GM19467 (cell line): ENCODE data around the gene TBC1D2B.
"Not testable (repeated sequence)": the region's sequence is repeated elsewhere in the genome, so short reads cannot be mapped to it uniquely, and the experiment has no call there.

ENCODE experiments used
- ATAC-seq: cut with Tn5 transposase; IDR thresholded peaks from one replicate; pipeline ENCODE4 v1.9.1; 2021; ENCODE audit warnings: mild to moderate bottlenecking, moderate library complexity; ENCODE audit not compliant: unreplicated experiment

Gene TBC1D2B

DNA sequence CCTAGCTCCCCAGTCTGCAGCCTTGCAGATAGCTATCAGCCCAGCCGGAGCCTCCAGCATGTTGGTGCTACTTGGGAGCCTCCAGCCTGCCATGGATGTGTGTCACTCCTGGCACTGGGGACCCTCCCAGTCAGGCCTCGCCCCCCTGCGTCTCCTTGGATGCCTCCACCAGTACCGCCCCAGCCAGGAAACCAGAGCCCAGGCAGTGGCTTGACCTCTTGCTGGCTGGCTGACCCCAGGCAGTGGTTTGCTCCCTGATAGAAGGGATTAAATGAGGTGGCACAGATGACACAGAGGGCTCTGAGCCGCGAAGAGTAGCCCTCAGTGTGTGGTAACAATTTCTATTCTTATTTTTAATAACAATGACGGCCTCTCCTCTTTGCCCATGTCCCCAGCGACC, 98.4 kb downstream of the TBC1D2B start:
- not testable (repeated sequence) for ATAC-seq

DNA sequence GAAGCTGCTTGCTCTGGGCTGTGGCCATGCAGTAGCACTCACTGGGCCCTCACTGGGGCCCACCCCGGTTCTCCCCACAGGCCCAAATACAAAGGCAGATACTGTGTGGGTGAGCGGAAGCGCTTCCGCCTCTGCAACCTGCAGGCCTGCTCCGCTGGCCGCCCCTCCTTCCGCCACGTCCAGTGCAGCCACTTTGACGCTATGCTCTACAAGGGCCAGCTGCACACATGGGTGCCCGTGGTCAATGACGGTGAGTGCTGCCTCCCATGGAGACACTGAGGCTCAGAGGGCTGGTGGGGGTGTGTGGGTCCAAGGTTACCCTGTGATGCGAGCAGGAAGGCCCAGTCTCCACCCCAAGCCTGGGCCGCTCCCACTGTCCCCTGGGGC, 98.8 kb downstream of the TBC1D2B start:
- not testable (repeated sequence) for ATAC-seq

DNA sequence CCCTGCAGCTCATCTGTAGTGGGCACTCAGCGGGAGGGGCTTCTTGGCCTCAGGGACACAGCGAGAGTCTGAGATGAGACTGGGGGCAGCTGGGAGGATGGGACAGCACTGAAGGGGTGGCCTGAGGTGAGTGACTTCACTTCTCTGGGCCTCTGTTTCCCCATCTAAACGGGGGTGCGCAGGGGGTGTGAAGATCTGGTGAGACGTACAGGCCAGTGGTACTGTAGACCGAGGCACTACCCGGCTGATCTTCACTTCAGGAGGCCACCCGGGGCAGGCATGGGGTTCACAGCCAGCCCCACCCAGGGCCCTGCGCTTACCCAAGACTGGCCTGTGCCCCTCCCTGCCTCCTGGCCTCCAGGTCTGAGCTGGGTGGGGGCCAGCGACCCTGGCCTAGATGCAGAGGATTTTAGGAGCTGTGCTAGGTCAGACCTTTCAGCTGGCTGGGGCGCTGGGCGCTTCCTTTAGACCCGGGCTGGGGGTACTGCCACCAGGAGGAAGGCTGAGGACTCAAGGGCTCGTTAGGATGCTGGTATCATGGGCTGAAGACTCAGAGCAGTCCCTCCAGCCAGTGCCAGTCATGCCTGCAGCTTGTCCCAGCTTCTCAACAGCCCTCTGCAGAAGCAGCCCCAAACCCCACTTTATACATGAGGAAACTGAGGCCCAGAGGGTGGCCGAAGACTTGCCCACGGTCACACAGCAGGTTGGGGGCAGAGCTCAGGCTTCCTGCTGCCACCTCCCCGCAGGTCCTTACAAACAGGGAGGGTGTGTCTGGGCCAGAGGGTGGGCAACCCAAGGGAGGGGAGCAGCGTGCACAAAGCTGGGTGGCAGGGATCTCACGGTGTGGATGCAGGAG, 99.4 kb downstream of the TBC1D2B start:
- not testable (repeated sequence) for ATAC-seq

DNA sequence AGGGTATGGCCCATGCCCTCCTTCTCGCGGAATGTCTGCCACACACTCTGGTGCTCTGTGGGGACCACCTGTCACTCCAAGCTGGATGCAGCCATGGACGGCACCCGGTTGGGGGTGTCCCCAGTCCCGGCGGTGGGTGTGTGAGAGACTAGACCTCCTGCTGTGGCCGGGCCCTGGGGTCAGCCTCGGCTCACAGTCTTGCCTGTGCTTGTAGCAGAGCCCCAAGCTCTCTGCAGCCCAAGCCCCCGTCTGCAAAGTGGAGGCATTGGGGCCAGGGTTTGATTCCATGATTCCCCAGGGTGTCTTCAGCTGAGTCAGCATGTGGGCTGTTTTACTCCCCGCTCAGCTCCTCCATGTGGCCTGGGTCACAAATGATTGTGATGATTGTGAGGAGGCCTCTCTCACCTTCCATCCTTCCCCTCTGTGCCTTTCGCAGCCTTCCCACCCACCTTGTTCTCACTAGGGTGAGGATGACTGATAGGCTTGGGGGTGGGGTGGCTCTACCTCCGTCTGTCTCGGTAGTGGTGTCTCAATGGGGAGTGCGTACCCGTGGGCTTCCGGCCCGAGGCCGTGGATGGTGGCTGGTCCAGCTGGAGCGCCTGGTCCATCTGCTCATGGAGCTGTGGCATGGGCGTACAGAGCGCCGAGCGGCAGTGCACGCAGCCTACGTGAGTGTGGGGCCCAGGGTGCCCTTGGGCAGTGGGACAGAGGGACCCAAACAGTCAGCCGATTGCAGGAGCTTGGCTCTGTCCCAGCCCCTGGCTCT, 100.6 kb downstream of the TBC1D2B start:
- ATAC-seq = not testable (repeated sequence)

DNA sequence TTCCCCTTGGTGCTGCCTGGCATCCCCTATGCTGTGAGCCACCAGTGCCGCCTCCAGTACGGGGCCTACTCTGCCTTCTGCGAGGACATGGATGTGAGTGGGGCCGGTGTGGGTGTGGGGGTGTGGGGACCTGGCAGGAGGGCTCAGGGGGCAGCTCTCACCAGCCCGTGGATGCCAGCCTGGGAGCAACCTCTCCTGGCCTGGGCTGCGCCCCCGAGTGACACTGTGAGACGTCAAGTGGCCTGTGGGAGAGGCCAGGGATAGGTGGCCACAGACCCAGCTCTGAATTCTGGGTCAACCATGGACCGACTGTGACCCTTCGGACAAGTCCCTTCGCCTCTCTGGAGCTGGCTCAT, 101.4 kb downstream of the TBC1D2B start:
- ATAC-seq = not testable (repeated sequence)

DNA sequence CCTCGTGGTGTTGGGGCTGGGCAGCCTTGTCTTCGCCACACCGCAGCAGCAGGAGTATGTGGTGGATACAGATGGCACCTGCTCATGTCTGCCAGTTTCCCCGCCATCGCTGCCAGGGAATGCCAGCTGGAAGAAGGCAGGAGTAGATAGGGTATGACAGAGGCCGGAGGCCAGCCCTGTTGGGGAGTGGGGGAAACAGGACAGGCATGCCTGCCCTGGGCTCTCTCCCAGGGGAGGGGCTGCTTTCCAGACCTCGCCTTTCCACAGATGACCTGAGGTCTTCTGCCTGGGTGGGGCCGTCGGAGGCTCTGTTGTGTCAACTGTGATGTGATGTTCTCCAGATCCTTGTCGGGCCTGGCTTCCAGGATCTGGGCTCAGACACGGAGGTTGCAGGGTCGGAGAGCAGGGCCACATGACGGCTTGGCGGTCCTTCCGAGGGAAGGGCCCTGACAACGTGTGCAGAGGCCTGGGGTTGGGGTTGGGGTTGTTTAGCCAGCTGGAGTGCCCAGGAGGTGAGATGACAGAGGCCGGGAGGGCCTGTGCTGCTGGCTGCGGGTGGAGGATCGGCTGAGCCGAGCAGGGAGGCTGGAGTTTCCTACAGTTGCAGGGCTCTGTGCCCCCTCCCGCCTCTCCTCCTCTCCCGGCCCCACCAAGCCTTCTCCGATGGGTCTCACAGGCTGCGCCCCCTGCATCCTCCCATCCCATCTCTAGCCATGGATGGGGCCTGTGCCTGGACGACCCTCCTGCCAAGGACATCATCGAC, 102.0 kb downstream of the TBC1D2B start:
- ATAC-seq = no peak

DNA sequence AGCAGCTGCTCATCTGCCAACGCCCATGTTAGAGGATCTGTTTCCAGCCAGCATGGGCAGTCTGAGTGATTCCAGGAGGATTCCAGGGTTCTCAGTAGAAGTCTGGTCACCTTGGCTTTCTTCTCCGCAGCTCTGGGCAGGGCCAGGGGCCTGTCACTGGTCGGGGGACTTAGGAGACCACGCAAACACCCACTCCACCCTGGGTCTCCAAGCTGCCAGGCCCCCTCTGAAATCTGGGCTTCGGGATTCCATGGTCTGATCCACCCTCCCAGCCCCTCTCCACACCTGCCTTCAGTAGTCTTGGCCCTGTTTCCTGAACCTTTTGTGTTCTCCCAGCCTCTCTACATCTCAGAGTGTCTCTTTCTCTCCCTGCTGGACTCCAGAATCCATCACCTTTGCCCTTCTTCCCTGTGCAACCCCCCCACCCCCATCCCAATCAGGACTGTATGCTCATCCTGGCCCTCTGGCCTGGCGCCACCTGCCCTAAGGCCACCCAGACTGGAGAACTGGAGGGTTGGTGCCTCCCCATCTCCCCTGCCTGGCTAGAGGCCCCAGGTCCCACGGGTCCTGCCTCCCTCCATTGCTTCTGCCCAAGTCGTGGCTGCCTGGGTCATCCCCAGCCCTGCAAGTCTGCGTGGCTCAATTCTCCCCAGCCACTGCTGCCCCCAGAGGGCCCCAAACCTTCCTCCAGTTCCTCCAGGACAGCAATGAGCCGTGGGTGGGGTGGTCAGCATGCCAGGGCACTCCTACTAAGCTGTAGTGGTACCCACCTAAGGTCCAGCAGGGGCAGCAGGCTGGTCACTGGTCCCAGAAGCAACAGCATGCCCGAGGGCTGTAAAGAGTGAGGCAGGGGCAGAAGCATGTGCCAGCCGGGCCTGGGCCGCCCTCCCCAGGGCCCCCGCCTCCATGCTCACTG, 102.8 kb downstream of the TBC1D2B start:
- ATAC-seq = no peak

DNA sequence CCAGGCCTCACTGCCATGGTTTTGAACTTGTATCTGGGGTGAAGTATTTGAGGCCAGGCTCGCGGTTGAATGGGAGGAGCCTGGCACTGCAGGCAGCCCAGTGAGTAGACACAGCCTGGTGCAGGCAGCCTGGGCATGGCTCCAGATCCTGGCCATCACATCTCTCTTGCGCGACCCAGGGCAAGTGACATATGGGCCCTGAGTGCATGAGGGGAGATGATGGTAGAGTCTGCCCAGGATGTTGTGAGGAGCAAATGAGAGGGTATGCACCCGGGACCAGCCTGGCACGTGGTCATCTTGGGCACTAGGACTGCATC, 103.5 kb downstream of the TBC1D2B start:
- no peak for ATAC-seq

DNA sequence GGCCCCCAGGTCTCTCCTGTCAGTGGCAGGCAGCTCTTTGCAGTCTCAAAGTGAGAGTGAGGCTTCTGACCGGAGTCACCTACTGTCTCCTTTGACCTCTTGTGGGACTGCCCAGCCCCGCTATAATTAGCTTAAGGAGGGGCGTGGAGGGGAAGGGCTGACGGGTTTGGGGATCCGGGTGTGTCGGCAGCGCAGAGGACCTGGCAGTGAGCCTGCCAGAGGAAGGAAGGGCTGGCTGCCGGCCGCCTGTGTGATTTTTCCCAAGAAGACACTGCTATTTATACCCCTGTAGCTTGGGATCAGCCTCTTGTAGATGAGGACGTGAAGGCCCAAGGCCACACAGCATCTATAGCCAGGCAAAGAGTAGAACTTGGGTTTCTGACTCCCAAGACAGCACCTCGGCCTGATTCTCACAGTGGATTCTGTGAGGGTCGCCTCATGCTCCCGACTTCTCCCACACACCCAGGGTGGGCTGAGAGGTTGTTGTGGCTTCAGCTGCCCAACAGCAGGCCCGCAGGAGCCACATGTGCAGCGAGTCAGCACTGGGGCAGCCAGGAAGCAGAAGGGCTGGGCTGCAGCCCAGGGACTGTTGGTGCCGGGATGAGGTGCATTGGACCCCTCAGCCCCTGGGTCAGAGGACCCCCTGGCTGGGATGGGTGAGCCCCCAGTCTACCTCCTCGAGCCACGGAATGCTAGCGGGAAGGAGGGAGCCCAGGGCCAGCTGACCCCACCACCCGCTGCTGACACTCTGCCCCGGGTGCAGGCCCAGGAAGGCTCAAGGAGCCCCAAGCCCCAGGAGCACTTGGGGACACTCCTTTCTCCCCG, 104.0 kb downstream of the TBC1D2B start:
- not testable (repeated sequence) for ATAC-seq

DNA sequence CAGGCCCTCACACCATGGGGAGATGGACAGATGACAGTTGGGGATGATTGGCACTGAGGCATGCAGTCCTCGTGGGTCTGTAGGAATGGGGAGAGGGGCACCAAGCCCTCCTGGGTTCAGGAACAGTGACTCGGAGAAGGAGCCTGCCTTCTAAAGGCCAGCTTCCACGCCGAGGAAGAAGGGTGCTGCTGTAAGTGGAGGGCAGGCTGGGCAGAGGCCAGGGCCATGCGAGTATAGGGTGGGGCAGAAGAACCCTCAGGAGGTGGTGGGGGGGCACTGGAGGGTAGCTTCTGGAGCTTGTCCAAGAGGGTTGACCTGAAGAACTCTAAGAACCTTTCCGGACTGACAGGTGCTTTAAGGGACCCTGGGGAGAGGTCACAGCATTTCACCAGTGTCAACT, 104.8 kb downstream of the TBC1D2B start:
- not testable (repeated sequence) for ATAC-seq

DNA sequence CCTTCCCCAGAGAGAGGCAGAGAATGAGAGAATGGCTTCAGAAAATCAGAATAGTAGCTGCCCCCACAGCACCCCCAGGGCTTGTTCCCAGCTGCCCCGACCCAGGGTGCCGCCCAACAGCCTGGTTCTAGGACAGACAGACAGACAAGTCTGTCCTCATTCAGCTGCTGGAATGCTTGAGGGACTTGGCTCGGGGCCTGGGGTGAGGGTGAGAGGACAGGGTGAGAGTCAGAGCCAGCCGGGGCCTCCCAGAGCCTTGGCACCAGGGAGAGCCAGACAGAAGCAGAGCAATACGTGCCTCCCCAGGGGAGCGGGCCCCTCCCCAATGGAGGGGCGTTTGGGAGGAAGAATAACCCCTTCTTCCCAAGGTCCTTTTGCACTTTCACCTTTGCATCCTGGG, 105.6 kb downstream of the TBC1D2B start:
- not testable (repeated sequence) for ATAC-seq

DNA sequence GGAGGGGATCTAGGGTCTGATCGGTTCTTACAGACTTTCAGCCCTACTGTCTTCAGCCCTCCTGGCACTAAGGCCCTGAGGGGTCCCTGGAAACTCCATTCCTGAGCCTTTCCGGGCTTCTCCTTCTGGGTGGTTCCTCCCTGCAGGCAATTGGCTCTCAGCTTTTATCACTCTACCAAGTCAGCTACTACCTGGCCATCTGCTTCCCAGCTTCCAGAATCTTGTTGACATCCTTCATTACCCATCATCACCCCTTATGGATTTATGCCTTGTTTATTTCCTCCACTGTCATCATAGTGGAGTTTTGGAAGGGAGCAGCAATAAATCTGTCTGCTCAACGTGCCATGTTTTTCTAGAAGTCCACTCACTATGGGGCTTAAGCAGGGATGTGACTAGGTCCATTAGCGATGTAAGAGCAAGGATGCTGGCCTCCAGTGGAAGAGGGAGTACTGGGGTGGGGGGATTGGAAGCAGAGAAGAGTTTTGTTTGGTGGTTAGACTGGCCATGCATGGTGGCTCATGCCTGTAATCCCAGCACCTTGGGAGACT, 106.6 kb downstream of the TBC1D2B start:
- ATAC-seq = not testable (repeated sequence)

DNA sequence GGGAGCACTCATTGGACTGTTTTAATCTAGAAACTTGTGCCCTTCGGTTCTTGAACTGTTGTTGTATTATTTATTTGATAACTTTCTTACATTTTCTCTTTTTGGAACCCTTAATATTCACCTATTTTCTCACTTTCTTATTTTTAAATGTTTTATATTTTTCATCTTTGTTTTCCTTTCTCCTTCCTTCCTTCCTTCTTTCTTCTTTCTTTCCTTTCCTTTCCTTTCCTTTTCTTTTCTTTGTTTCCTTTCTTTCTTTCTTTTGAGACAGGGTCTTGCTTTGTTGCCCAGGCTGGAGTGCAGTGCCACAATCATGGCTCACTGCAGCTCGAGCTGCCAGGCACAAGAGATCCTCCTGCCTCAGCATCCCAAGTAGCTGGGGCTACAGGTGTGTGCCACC, 108.5 kb downstream of the TBC1D2B start:
- ATAC-seq = no peak

DNA sequence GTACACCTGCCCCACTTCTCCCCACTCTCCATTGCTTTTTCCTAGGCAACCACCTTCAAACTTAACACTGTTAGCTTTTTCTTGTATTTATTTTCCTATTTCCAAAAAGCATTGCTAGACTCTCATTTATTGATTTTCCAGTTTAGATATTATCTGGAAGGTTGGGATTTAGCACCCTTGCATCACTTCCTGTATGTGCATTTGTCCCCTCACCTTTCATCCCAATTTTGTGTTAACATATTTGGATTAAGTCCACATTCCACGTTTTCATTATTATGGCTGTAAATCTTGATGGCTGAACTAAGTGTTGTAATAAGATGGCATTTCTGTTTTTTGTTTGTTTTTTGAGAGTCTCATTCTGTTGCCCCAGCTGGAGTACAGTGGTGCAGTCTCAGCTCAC, 109.7 kb downstream of the TBC1D2B start:
- no peak for ATAC-seq

DNA sequence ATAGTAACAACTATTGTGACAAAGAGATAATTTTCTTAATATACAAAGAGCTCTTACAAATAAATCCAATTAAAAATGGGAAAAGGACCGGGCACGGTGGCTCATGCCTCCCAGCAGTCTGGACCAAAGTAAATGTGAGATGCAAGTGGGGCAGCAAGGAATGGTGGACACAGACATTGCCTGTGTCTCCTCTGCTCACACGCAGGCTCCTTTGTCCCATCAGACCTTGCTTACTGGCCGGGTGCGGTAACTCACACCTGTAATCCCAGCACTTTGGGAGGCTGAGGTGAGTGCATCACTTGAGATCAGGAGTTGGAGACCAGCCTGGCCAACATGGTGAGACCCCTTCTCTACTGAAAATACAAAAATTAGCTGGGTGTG, 110.3 kb downstream of the TBC1D2B start:
- ATAC-seq = not testable (repeated sequence)

DNA sequence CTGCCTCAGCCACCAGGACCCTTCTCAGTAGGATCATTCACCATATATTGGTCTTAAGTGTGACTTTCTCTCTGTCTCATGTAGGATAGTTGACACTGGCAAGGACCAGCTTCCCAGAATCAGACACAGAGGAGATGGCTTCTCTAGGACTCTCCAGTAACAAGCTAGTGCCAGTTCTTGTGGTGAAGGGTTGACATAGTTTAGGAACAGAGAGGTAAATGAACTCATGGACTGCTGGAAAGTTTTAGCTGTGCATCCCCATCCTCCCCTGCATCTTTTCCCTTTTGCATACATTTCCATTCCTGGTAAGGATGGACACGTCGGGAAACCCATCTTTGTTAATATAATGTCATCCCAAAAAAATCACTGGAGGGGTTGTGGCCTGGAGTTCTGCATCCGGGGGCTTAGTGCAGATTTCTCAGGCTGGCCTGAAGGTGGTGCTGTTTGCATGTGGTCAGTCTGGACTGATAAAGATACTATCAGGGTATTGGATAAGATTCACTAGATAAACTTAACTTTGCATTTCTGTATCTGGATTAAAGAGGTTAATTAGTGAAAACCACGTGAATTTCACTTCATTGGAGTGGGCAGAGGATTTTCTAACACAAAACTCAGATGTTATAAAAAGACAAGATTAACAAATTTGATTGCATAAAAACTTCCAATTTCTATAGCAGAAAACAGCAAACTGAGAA, 110.8 kb downstream of the TBC1D2B start:
- no peak for ATAC-seq

DNA sequence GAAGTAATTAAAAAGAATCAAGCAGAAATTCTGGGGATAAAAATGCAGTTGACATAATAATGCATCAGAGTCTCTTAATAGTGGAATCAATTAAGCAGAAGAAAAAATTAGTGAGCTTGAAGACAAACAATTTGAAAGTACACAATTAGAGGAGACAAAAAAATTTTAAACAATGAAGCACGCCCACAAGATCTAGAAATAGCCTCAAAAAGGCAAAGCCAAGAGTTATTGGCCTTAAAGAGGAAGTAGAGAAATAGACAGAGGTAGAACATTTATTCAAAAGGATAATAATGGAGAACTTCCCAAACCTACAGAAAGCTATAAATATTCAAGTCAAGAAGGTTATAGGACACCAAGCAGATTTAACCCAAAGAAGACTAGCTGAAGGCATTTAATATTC, 113.3 kb downstream of the TBC1D2B start:
- no peak for ATAC-seq

DNA sequence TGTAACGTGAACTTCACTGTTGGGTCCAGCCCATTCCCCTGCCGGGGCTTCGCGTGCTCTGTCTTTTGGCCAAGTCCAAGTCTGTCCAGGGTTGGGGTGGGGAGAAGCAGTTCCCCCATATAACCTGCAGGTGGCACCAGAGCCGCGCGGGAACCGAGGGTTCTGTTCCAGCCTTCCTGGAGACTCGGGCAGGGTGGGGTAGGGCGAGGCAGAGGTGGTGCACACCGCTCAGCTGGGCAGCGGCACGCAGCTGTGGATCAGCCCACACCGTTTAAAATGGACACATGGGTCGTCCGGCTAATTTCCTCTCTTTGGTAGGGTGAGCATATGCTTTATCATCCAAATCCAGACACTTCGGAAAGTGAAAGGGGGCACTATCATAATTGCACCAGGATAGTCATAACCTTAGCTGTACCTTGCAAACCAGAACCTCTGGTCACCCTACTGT, 118.1 kb downstream of the TBC1D2B start:
- peak; percentile 71 for ATAC-seq
